OCI-LY7 (cell line): ENCODE measurements around the gene RNGTT.

Experiments
- EZH2phosphoT487 ChIP-seq: fragments of 200-600 bp; sonication (generic); IDR thresholded peaks from 2 replicates; pipeline ENCODE4 v1.6.1; 2018; ENCODE audit warnings: low read depth, borderline replicate concordance, mild to moderate bottlenecking, mixed run types, antibody characterized with exemption, low read length, moderate library complexity, mixed read lengths
- TF ChIP-seq, protein P1 (sequence below): fragments of 200-600 bp; sonication (generic); conservative IDR thresholded peaks from 2 replicates; pipeline ENCODE4 v1.5.1; 2014; ENCODE audit warnings: mild to moderate bottlenecking, antibody characterized with exemption, low read length, moderate library complexity, mixed read lengths

DNA sequence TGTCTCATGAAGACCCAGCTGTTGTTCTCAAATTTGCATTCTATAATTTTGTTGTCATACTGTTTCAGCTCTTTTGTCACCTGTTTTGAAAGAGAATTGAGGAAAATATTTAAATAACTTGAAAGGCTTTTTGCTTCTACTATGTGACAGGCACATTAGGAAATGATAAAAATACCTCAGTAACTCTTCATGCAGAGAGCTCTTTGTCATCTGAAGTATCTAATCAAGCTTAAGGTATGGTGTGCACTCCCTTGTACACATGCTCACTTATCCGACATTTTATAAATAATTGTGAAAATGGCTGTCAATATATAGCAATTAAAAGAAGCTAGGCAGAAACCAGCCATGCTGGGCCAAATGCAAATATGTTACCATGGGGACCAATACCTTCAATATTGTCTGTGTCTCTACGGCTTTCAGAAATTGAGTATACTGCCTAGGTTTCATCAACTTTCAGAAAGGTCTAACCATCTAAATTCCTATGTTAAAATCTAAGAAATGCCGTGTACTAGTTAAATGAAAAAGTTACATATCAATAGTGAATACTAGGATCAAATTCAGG lies 349.0 kb downstream of the RNGTT start:
- TF ChIP-seq, protein P1, sequence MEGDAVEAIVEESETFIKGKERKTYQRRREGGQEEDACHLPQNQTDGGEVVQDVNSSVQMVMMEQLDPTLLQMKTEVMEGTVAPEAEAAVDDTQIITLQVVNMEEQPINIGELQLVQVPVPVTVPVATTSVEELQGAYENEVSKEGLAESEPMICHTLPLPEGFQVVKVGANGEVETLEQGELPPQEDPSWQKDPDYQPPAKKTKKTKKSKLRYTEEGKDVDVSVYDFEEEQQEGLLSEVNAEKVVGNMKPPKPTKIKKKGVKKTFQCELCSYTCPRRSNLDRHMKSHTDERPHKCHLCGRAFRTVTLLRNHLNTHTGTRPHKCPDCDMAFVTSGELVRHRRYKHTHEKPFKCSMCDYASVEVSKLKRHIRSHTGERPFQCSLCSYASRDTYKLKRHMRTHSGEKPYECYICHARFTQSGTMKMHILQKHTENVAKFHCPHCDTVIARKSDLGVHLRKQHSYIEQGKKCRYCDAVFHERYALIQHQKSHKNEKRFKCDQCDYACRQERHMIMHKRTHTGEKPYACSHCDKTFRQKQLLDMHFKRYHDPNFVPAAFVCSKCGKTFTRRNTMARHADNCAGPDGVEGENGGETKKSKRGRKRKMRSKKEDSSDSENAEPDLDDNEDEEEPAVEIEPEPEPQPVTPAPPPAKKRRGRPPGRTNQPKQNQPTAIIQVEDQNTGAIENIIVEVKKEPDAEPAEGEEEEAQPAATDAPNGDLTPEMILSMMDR: no peak
- TF ChIP-seq EZH2phosphoT487: no peak
